GM19455 (cell line): ENCODE measurements around the gene DNMBP.
A peak's percentile ranks its signal among the peaks of the same experiment; 100 is the strongest.
"Not testable (repeated sequence)": the region's sequence is repeated elsewhere in the genome, so short reads cannot be mapped to it uniquely, and the experiment has no call there.

Experiments
- ATAC-seq: cut with Tn5 transposase; IDR thresholded peaks from one replicate; pipeline ENCODE4 v1.9.1; 2021; ENCODE audit not compliant: unreplicated experiment

DNMBP gene

GRCh38 chr10:99867250-99867649 is 142.5 kb downstream of the DNMBP start:
- not testable (repeated sequence) for ATAC-seq

- ATAC-seq: not testable (repeated sequence)
Observed at GRCh38 chr10:99863535-99864240, 146.1 kb downstream of the DNMBP start.

GRCh38 chr10:99860466-99860865 is 149.3 kb downstream of the DNMBP start:
- no peak for ATAC-seq

- no peak for ATAC-seq
Observed at GRCh38 chr10:99859585-99859984, 150.2 kb downstream of the DNMBP start.

GRCh38 chr10:99858849-99859248 is 150.9 kb downstream of the DNMBP start:
- no peak for ATAC-seq

GRCh38 chr10:99855479-99856071 is 154.2 kb downstream of the DNMBP start:
- no peak for ATAC-seq

GRCh38 chr10:99854860-99855259 is 154.9 kb downstream of the DNMBP start:
- ATAC-seq: no peak

GRCh38 chr10:99853655-99854054 is 156.1 kb downstream of the DNMBP start:
- no peak for ATAC-seq

- ATAC-seq: no peak
Observed at GRCh38 chr10:99852481-99853213, 157.1 kb downstream of the DNMBP start.

- no peak for ATAC-seq
Observed at GRCh38 chr10:99851825-99852224, 157.9 kb downstream of the DNMBP start.

GRCh38 chr10:99850767-99851340 is 158.9 kb downstream of the DNMBP start:
- no peak for ATAC-seq

GRCh38 chr10:99850021-99850766 is 159.6 kb downstream of the DNMBP start:
- ATAC-seq: no peak

GRCh38 chr10:99849536-99849935 is 160.2 kb downstream of the DNMBP start:
- no peak for ATAC-seq

GRCh38 chr10:99849057-99849456 is 160.7 kb downstream of the DNMBP start:
- no peak for ATAC-seq

GRCh38 chr10:99845837-99846382 is 163.8 kb downstream of the DNMBP start:
- ATAC-seq: peak; percentile 90

GRCh38 chr10:99844433-99844955 is 165.3 kb downstream of the DNMBP start:
- no peak for ATAC-seq

GRCh38 chr10:99843310-99843709 is 166.4 kb downstream of the DNMBP start:
- no peak for ATAC-seq

GRCh38 chr10:99841746-99842145 is 168.0 kb downstream of the DNMBP start:
- no peak for ATAC-seq

GRCh38 chr10:99840859-99841258 is 168.9 kb downstream of the DNMBP start:
- not testable (repeated sequence) for ATAC-seq

- ATAC-seq: no peak
Observed at GRCh38 chr10:99836711-99837110, 173.0 kb downstream of the DNMBP start.
